Stimulated activated CD8-positive, alpha-beta memory T cell treated with anti-CD3 and anti-CD28 coated beads, Interleukin-15, amount 100 ng/mL, for 24 hours (primary cell): ENCODE measurements around the gene CELA3B.
"Not testable (repeated sequence)": the region's sequence is repeated elsewhere in the genome, so short reads cannot be mapped to it uniquely, and the experiment has no call there.

ENCODE experiments used
- DNase-seq: peaks from one replicate; pipeline ENCODE4 v3.0.0-alpha.2; 2020; ENCODE audit warnings: low read depth

CELA3B gene

GRCh38 chr1:21975296-21975695 is 1.5 kb upstream of the CELA3B start:
- not testable (repeated sequence) for DNase-seq

DNA sequence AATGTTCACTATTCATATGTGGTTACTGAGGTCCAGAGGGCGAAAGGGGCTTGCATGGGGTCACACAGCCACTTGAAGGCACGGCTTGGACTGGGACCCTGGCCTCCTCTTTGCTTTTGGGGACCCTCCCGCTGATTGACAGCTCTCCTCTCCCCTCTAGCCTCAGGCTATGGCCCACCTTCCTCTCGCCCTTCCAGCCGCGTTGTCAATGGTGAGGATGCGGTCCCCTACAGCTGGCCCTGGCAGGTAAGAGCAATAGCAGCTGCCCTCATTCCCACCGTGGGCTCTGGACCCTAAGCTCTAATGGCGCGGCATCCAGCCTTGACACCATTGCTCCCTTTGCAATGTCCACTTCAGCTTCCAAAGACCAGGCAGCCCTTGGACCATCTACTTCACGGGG is 1.4 kb downstream of the CELA3B start:
- DNase-seq, result not testable (repeated sequence)

DNA sequence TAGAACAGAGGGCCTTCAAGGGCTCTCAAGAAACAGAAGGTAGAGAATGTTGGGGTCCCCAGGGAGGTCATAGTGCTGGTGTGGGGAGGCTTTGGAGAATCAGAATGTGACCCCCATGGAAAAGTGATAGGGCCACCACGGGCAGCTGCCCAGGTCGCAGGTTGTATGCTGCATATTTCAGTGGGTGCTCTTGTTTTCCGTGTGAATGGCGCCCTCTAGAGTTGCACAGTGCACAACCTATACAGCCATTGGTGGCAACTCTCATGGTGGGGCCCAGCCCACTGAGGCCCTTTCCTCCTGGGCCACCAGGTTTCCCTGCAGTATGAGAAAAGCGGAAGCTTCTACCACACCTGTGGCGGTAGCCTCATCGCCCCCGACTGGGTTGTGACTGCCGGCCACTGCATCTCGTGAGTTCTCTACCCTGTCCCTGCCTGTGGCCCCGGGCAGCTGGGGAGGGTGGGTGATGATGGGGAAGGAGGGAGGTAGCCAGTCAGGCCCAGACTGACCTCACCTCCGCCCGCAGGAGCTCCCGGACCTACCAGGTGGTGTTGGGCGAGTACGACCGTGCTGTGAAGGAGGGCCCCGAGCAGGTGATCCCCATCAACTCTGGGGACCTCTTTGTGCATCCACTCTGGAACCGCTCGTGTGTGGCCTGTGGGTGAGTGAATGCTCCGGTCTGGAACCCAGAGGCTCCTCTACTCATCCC is 3.8 kb downstream of the CELA3B start:
- not testable (repeated sequence) for DNase-seq

DNA sequence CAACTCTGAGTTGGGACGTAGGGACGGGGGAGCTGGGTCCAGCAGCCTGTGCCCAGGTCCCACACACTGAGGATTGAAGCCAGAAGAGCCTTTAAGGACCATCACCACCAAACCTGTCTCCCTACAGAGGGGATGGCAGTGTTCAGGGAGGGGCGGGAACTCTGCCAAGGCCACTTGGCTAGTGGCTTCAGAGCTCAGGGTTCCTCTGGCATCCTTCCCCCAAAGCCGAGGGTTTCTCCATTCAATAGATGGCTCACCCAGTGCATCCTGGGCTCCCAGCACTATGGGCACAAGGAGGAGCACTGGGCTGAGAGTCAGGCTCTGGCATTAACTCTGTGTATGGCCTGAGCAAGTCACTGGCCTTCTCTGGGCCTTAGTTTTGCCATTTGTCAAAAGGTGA is 4.4 kb downstream of the CELA3B start:
- DNase-seq, result not testable (repeated sequence)

- DNase-seq, result not testable (repeated sequence)
Measured at GRCh38 chr1:21982122-21982521, 5.3 kb downstream of the CELA3B start.

GRCh38 chr1:21983539-21983938 is 6.7 kb downstream of the CELA3B start:
- DNase-seq, result not testable (repeated sequence)

- DNase-seq, result not testable (repeated sequence)
Measured at GRCh38 chr1:21985893-21986292, 9.1 kb downstream of the CELA3B start.

DNA sequence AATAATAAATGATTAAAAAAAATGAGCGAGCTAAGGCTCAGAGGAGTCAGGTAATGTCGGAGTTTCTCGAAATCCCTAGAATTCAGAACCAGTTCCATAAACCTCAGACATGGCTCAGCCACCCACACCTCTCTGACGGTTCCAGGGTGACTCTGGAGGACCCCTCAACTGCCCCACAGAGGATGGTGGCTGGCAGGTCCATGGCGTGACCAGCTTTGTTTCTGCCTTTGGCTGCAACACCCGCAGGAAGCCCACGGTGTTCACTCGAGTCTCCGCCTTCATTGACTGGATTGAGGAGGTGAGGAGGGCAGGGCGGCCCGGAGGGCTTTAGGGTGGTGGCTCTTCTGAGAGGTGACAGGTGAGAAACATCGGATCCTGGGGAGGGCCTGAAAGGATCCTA is 9.6 kb downstream of the CELA3B start:
- DNase-seq, result not testable (repeated sequence)

DNA sequence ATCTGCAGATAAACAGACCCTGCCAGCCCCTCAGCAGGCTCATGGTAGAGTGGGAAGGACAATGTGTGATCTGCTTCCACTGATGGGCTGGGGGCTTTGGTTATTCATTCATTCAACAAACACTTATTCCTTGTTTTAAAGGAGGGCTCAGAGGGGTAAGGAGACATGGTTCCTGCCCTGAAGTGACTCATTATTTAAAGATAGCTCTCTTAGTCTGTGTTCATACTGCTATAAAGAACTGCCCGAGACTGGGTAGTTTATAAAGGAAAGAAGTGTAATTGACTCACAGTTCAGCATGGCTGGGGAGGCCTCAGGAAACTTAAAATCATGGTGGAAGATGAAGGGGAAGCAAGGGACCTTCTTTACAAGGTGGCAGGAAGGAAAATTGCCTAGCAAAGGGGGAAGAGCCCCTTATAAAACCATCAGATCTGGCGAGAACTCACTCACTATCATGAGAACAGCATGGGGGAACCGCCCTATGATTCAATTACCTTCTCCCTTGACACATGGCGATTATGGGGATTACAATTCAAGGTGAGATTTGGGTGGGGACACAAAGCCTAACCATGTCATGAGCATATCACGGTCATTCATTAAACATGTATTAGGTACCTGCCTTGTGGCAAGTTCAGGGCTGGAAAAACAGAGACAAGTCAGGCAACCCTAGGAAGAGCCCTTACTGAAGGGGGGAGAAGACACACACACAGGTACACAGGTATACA is 13.0 kb downstream of the CELA3B start:
- DNase-seq, result not testable (repeated sequence)

DNA sequence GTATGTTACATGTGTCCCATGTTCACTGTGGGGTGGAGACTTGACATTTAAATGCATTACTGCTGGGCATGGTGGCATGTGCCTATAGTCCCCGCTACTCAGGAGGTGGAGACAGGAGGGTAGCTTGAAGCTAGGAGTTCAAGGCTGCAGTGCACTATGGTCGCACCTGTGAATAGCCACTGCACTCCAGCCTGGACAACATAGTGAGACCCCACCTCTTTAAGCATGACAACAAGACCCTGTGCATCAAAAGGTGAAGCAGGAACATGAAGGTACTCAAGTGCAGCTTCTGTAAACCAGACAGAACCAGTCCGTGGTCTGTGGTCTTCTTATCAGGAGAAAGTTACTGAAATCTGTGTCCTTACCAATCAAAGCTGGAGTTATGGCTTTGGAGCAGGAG is 15.4 kb downstream of the CELA3B start:
- DNase-seq, result not testable (repeated sequence)

DNA sequence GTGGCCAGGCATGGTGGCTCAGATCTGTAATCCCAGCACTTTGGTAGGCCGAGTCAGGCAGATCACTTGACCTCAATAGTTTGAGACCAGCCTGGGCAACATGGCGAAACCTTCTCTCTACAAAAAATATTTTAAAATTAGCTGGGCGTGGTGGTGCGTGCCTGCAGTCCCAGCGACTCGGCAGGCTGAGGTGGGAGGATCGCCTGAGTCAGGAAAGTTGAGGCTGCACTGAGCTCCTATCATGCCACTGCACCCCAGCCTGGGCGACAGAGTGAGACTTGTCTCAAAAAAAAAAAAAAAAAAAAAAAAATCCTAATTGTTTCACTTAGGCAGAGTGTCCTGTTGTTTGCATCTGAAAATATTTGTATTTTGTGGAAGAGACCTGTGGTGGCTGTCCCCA is 17.9 kb downstream of the CELA3B start:
- not testable (repeated sequence) for DNase-seq

- not testable (repeated sequence) for DNase-seq
Measured at GRCh38 chr1:21996663-21996970, 19.8 kb downstream of the CELA3B start.

DNA sequence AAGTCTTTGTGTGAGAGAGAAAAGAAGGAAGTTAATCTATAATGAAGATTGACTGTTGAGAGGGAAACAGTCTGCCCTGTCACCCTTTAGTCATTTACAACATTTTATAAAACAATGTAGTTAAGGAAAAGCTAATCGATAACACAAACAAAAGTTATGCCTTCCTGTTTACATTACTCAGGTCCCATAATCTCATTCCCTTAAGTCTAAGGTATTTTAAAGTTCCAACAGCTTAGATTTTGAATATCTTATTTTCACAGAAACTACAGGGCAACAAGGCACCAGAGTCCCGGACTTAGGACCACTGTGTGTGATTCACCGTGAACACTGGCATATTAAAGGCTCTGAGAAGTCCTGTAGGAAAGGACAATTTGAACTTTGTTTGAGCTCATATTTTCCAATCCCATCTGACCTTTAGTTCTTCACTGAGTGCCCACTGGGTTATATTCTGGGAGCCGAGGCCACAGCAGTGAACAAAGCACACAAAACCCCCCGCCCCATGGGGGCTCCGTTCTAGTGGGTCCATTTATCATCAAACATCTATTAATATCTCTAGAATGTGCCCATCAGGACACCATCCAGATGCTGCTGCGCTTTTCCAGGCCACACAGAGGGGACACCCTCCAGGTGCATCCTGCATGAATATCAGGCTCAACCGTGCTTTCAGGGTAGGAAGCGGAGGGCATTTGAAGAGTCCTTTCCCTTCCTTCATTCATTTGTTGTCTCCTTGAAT is 21.2 kb downstream of the CELA3B start:
- DNase-seq, result not testable (repeated sequence)

DNA sequence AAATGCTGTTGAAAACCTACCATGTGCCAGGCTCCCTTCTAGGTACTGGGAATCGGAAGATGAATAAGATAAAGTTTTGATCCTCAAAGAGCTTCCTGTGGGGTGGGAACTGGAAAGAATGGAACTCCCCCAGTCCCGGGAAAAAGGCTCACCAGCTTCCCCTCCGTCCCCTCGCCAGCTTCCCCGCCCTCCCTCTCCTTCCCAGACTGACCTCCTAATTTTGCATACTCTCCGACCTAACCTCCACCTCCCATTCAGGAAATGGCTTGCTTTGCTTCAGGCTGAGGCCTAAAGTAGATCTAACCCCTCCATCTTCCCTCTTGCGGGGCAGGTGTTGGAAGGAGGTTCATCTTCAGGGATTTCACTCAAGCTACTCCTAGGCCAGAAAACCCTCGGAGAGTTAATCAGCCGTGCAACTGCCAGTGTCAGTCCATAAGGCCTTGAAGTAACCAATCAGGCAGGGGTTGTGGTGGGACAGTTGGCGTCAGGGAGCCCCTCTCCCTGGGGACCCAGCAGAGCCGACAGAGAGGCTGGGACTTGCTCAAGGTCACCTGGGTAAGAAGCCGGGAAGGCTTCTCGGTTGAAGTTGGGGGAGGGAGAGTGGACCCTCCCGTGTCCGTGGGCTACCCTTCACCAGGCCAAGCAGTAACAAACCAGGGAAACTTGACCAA is 21.9 kb downstream of the CELA3B start:
- not testable (repeated sequence) for DNase-seq

DNA sequence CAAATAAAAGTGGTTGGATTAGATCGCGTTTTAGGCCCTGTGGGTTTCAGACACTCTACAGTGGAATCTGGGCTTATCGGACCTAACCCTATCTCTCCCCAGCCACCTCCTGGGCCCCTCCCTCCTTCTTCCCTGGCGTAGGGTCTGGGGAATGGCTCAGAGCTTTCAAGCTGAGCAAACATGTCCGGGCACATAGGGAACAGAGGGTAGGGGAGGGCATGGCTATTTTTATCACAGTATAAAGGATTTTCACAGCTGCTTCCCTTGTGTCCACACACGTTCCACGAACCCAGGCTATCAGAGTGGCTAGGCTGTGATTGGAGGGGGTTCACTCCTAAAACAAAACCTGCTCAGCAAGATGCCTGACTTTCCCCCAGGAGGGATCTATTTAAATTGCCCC is 22.8 kb downstream of the CELA3B start:
- not testable (repeated sequence) for DNase-seq

- DNase-seq, result no peak
Measured at GRCh38 chr1:22001409-22001808, 24.6 kb downstream of the CELA3B start, which contains the start of gene CELA3A. Gene CELA3A, plus strand, starts transcription at chr1:22001657. Its CDS starts 18 bp downstream, at chr1:22001675.

DNA sequence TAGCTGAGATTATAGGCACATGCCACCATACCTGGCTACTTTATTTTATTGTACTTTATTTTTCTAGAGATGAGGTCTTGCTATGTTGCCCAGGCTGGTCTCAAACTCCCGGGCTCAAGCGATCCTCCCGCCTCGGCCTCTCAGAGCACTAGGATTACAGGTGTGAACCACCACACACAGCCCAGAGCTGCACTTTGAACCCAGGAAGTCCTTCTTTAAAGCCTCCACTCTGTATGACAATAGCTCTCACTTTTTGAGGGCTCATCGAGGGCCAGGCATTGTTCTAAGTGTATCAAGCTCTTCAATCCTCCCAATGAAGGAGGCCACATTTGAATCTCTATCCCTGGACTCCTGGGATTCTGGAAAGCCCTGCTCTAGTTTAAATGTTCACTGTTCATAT is 25.6 kb downstream of the CELA3B start:
- not testable (repeated sequence) for DNase-seq

DNA sequence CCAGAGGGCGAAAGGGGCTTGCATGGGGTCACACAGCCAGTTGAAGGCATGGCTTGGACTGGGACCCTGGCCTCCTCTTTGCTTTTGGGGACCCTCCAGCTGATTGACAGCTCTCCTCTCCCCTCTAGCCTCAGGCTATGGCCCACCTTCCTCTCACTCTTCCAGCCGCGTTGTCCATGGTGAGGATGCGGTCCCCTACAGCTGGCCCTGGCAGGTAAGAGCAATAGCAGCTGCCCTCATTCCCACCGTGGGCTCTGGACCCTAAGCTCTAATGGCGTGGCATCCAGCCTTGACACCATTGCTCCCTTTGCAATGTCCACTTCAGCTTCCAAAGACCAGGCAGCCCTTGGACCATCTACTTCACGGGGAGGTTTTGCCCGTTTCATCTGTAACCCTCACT is 26.1 kb downstream of the CELA3B start:
- not testable (repeated sequence) for DNase-seq

DNA sequence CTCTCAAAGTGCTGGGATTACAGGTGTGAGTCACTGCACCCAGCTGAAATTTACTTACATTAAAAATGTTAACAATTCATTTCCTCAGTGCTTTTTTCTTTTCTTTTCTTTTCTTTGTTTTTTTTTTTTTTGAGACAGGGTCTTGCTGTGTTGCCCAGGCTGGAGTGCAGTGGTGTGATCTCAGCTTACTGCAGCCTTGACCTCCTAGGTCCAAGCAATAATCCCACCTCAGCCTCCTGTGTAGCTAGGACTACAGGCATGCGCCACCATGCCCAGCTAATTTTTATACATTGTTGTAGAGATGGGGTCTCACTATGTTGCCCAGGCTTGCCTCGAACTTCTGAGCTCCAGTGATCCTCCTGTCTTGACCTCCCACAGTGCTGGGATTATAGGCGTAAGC is 27.1 kb downstream of the CELA3B start:
- DNase-seq, result not testable (repeated sequence)

- DNase-seq, result not testable (repeated sequence)
Measured at GRCh38 chr1:22005261-22006149, 28.7 kb downstream of the CELA3B start.

- not testable (repeated sequence) for DNase-seq
Measured at GRCh38 chr1:22006736-22007135, 29.9 kb downstream of the CELA3B start.
